Common myeloid progenitor, CD34-positive (primary cell): ENCODE data around the gene CDH23.

ENCODE experiments used
- CTCF ChIA-PET: fragments of 350-600 bp; sonication (Branson Sonifier 250); formaldehyde crosslinking; loops from one replicate; lab custom pipeline; 2021; ENCODE audit warnings: antibody characterized with exemption; lab: Charles Lee
- POLR2A ChIA-PET: fragments of 350-600 bp; sonication (Branson Sonifier 250); formaldehyde crosslinking; loops from one replicate; lab custom pipeline; 2021; ENCODE audit warnings: antibody characterized with exemption; lab: Charles Lee
- DNase-seq, 3 donors: peaks; one replicate each; pipeline versions ENCODE4 v3.0.0 to v3.0.0-alpha.2; 2013
- H3K27ac ChIP-seq, 2 experiments: 1 replicate in 1 of 2; 2 replicates in 1 of 2; pipeline ENCODE4 v1.7.0; 2013; ENCODE audit warnings: inconsistent platforms in 2 of 2, low read length in 2 of 2, mild to moderate bottlenecking in 2 of 2, low read depth in 1 of 2, moderate library complexity in 1 of 2; ENCODE audit not compliant: severe bottlenecking in 2 of 2, insufficient read depth in 1 of 2, poor library complexity in 1 of 2
- H3K27me3 ChIP-seq, 5 experiments: replicated peaks in 2 of 5; 1 replicate in 3 of 5; 2 replicates in 2 of 5; pipeline versions ENCODE4 v1.6.1 to v1.7.0; 2013; ENCODE audit warnings: low read length in 4 of 5, mild to moderate bottlenecking in 2 of 5, moderate library complexity in 2 of 5, inconsistent platforms in 1 of 5; ENCODE audit not compliant: insufficient read depth in 5 of 5, control insufficient read depth in 4 of 5
- H3K36me3 ChIP-seq, 4 experiments: 1 replicate in 2 of 4; 2 replicates in 2 of 4; pipeline versions ENCODE4 v1.6.1 to v1.7.0; 2013; ENCODE audit warnings: low read length in 3 of 4, control low read depth in 1 of 4, mild to moderate bottlenecking in 1 of 4; ENCODE audit not compliant: control insufficient read depth in 4 of 4, insufficient read depth in 4 of 4
- H3K4me1 ChIP-seq, 4 experiments: 1 replicate in 3 of 4; 2 replicates in 1 of 4; pipeline versions ENCODE4 v1.6.1 to v1.7.1; 2013; ENCODE audit warnings: low read length in 3 of 4, mild to moderate bottlenecking in 3 of 4, control low read depth in 1 of 4, inconsistent platforms in 1 of 4, moderate library complexity in 1 of 4; ENCODE audit not compliant: control insufficient read depth in 4 of 4, insufficient read depth in 4 of 4; ENCODE audit errors: control extremely low read depth in 1 of 4
- H3K4me3 ChIP-seq, 7 experiments: 1 replicate in 4 of 7; 2 replicates in 3 of 7; pipeline versions ENCODE4 v1.5.1 to v1.7.0; 2013; ENCODE audit warnings: mild to moderate bottlenecking in 7 of 7, low read length in 6 of 7, moderate library complexity in 6 of 7, inconsistent platforms in 2 of 7, low read depth in 2 of 7, control low read depth in 1 of 7; ENCODE audit not compliant: insufficient read depth in 4 of 7, control insufficient read depth in 1 of 7; ENCODE audit errors: extremely low read depth in 1 of 7
- H3K9me3 ChIP-seq, 5 experiments: 1 replicate in 4 of 5; 2 replicates in 1 of 5; pipeline versions ENCODE4 v1.6.1 to v1.7.1; 2013; ENCODE audit warnings: low read length in 4 of 5, mild to moderate bottlenecking in 2 of 5, inconsistent platforms in 1 of 5, low read depth in 1 of 5, moderate library complexity in 1 of 5; ENCODE audit not compliant: control insufficient read depth in 4 of 5, insufficient read depth in 2 of 5; ENCODE audit errors: control extremely low read depth in 1 of 5
- WGBS: methylation state at CpG from one replicate; pipeline ENCODE4 v1.1.5; 2013; ENCODE audit not compliant: insufficient coverage; 5-methylcytosine and 5-hydroxymethylcytosine counted together

The CDH23 gene

DNA sequence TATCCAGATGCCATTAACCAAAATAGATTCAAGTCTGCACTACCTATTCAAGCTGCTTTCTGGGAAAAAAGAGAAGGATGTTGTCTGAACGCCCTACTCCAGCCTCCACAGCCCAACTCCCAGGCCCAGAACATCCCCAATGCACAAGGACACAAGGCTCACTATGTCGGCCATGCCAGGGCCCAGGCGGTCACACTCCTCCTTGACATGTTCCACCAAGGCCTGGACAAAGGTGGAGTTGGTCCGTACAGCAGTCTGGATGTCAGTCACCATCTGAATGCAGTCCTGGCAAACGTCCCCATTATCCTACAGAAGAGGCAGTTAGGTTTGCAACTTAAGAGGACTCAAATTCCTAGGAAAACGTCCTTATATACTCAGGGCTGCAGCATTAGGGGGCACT lies 431.1 kb downstream of the CDH23 start:
- 93% methylated on average over 5 of the region's 6 CpGs for WGBS
- POLR2A ChIA-PET = interaction anchor here (0.6 kb wide), 1 partner anchor 10 kb away, joined by 3 read pairs; no protein-coding TSS in a partner anchor
- H3K4me3 ChIP-seq = peak overlapping the region in 1 of 7 experiments; percentile 19
- H3K27ac ChIP-seq = no peak overlapping the region
- CTCF ChIA-PET = interaction anchor here (1.5 to 4.4 kb wide), 4 partner anchors 9 to 68 kb away, joined by 4 to 21 read pairs (median 12); no protein-coding TSS in a partner anchor
- H3K4me1 ChIP-seq = peaks cover 0 to 2% (median 0%) of the 10 kb centered on the region in 4 experiments
- DNase-seq = no peak
- H3K27me3 ChIP-seq = no peaks in the 10 kb centered on the region
- H3K36me3 ChIP-seq = peaks cover 22 to 91% (median 70%) of the 10 kb centered on the region in 4 experiments
- peaks cover 0 to 5% (median 0%) of the 10 kb centered on the region in 5 experiments for H3K9me3 ChIP-seq

DNA sequence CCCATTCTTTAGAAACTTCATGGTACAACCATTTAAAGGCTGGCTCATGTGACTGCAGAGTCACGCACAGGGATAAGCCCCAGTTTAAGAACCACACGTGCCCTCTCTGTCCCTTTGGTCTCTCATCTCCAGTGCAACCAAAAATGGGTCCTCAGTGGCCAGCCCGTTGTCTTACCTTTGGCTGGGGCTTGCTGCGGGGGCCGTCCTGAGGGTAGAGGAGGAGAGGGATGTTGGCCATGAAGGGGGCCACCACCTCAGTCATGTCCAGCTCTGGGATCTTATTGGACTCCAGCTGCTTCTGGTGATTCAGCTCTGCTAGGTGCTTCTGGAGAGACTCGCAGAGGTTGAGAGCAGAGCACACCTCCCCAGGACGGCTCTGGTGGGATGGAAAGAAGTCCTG lies 432.0 kb downstream of the CDH23 start:
- Histone ChIP-seq H3K27ac (no peak overlapping the region), H3K27me3 (no peaks in the 10 kb centered on the region), H3K9me3 (peaks cover 0 to 5% (median 0%) of the 10 kb centered on the region in 5 experiments), H3K4me1 (peaks cover 0 to 2% (median 0%) of the 10 kb centered on the region in 4 experiments), H3K4me3 (no peak overlapping the region), H3K36me3 (peaks cover 23 to 83% (median 69%) of the 10 kb centered on the region in 4 experiments)
- ChIA-PET CTCF (interaction anchor here (0.8 to 4.4 kb wide), 6 partner anchors 10 to 220 kb away, joined by 3 to 21 read pairs (median 6); no protein-coding TSS in a partner anchor), POLR2A (no interaction called here)
- DNase-seq = no peak
- WGBS = 95% methylated on average over 7 of the region's 7 CpGs

DNA sequence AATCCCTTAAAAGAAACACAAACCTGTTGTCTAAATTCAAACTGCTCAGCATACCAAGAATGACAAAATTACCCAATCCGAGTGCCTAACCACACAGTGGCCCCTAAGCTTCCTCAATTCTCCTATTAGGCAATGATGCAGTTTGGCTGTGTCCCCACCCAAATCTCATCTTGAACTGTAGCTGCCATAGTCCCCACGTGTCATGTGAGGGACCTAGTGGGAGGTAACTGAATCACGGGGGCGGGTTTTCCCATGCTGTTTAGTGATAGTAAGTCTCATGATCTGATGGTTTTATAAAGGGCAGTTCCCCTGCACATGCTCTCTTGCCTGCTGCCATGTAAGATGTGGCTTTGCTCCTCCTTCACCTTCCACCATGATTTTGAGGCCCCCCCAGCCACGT lies 432.5 kb downstream of the CDH23 start:
- POLR2A ChIA-PET = no interaction called here
- H3K27ac ChIP-seq = no peak overlapping the region

DNA sequence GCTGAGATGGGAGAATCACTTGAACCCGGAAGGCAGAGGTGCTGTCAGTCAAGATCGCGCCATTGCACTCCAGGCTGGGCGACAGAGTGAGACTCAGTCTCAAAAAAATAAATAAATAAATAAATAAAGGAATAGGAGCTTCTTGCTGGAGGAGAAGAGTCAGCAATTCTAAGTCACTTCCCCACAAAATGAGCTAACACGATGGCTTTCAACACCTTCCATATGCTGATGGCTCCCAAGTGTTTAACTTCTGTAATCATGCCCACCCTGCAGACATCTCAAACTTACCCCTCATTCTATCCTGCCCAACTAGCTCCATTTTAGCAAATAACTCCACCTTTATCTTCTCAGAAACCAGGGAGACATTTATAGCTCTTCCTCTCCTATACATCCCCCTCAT lies 433.2 kb downstream of the CDH23 start:
- peaks cover 25 to 78% (median 62%) of the 10 kb centered on the region in 4 experiments for H3K36me3 ChIP-seq
- H3K9me3 ChIP-seq = peaks cover 0 to 5% (median 0%) of the 10 kb centered on the region in 5 experiments
- ChIA-PET POLR2A (no interaction called here), CTCF (interaction anchor here (1.1 to 4.4 kb wide), 9 partner anchors 9 to 494 kb away, joined by 3 to 21 read pairs (median 5); partner anchors contain the start of gene PSAP)
- H3K4me1 ChIP-seq = peaks cover 0 to 2% (median 0%) of the 10 kb centered on the region in 4 experiments
- no peak overlapping the region for H3K4me3 ChIP-seq
- no peak overlapping the region for H3K27ac ChIP-seq
- no peaks in the 10 kb centered on the region for H3K27me3 ChIP-seq
- WGBS = 100% methylated on average over 3 of the region's 5 CpGs
- no peak for DNase-seq

More for the DNA sequence above, 432.5 kb downstream of the CDH23 start:
- Histone ChIP-seq H3K4me1 (peaks cover 0 to 2% (median 0%) of the 10 kb centered on the region in 4 experiments), H3K27me3 (no peaks in the 10 kb centered on the region), H3K36me3 (peaks cover 27 to 83% (median 65%) of the 10 kb centered on the region in 4 experiments), H3K9me3 (peaks cover 0 to 5% (median 0%) of the 10 kb centered on the region in 5 experiments), H3K4me3 (no peak overlapping the region)
- CTCF ChIA-PET = interaction anchor here (0.8 to 4.4 kb wide), 5 partner anchors 10 to 220 kb away, joined by 3 to 21 read pairs (median 8); no protein-coding TSS in a partner anchor
- WGBS = 86% methylated on average over 4 of the region's 5 CpGs
- DNase-seq = peak; percentile 37 to 76 (median 70)

DNA sequence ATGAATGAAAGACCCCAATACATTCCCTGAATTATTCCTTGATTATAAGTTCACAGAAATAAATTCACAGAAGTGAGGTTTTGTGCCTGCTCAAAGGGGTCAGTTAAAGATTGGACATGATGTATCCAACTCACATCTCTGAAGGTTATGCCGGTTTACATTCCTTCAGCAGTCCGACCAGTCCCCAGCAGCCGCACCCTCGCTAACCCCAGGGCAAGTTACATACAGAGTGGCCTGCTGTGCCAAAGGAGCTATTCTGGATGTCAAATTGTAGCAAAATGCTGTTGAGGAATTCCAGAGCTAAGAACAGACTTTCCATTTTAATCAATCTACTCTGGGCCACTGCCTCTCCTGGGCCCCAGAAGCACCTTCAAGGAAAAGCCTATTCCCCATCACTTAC lies 434.0 kb downstream of the CDH23 start:
- Histone ChIP-seq H3K27me3 (no peaks in the 10 kb centered on the region), H3K36me3 (peaks cover 24 to 70% (median 56%) of the 10 kb centered on the region in 4 experiments), H3K4me1 (peaks cover 0 to 2% (median 0%) of the 10 kb centered on the region in 4 experiments), H3K9me3 (peaks cover 0 to 5% (median 0%) of the 10 kb centered on the region in 5 experiments), H3K27ac (no peak overlapping the region), H3K4me3 (no peak overlapping the region)
- CTCF ChIA-PET = interaction anchor here (1.0 to 4.4 kb wide), 8 partner anchors 8 to 72 kb away, joined by 3 to 15 read pairs (median 4); partner anchors contain the start of gene PSAP
- POLR2A ChIA-PET = no interaction called here
- DNase-seq = no peak
- 79% methylated on average over 4 of the region's 4 CpGs for WGBS

DNA sequence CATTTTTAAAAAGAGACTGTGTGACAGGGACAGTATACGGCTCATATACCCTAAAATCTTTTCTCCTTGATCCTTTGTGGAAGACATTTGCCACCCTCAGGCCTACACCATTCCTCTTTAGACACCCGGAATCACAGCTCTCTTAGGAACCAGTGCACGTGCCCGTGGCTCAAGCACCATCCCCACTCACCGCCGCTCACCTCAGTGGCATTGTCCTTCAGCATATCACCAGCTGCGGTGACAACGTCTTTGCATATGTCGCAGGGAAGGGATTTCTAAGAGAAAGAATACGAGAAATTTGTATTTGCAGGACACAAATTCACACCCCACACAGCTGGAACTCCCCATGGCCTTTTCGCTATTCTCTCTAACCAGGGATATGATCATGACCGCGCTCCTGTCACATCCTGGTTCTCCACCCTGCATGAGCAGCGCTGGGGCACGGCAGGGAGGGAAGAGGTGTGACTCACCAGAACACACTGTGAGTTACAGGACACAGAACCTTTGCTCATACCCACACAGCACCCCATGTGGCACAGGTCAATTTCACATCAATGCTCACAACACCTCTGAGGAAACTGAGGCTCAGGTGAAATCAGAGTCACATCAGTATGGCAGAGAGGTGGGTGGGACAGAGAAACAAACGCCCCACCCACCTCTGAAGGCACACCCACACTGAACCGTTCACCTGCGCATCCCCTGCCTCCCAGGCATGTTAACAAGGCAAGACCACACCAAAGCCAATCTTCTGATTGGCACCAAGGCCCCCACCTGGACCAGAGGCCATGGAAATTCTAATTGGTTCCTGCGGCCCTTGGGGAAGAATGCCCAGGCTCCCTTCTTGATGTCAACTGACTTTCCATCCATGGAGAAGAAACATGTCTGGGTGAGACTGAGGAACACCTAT lies 435.2 kb downstream of the CDH23 start:
- Histone ChIP-seq H3K4me1 (peaks cover 0 to 12% (median 4%) of the 10 kb centered on the region in 4 experiments), H3K36me3 (peaks cover 24 to 58% (median 48%) of the 10 kb centered on the region in 4 experiments), H3K27me3 (no peaks in the 10 kb centered on the region), H3K4me3 (no peak overlapping the region), H3K27ac (no peak overlapping the region), H3K9me3 (peaks cover 0 to 5% (median 0%) of the 10 kb centered on the region in 5 experiments)
- POLR2A ChIA-PET = no interaction called here
- CTCF ChIA-PET = interaction anchor here (1.0 to 4.4 kb wide), 3 partner anchors 9 to 63 kb away, joined by 3 to 15 read pairs (median 4); no protein-coding TSS in a partner anchor
- DNase-seq = no peak
- 98% methylated on average over 17 of the region's 19 CpGs for WGBS
